Uterus (tissue), 4 donors: ENCODE results near the gene CYP2B6. TPM values are rescaled to one million over a fixed set of nuclear protein-coding genes. Genes with fewer than 3 reads are reported as not detected.
"Not testable (repeated sequence)": the region's sequence is repeated elsewhere in the genome, so short reads cannot be mapped to it uniquely, and the experiment has no call there.

Experiments used
- DNase-seq, 2 donors: peaks; one replicate each; pipeline ENCODE4 v3.0.0-alpha.2; 2019 to 2020
- H3K27ac ChIP-seq, 2 donors: fragments of 200-600 bp; sonication (generic); 1 replicate in 1 of 2; 2 replicates in 1 of 2; pipeline ENCODE4 v1.5.1; 2016 to 2018
- H3K27me3 ChIP-seq, 2 donors: fragments of 200-600 bp; sonication (generic); one replicate each; pipeline ENCODE4 v1.5.1; 2018 to 2019; ENCODE audit warnings: control low read depth in 1 of 2
- H3K36me3 ChIP-seq, 2 donors: fragments of 200-600 bp; sonication (generic); one replicate each; pipeline ENCODE4 v1.5.1; 2019; ENCODE audit warnings: control low read depth in 1 of 2
- H3K4me1 ChIP-seq, 2 donors: fragments of 200-600 bp; sonication (generic); one replicate each; pipeline ENCODE4 v1.5.1; 2018 to 2019; ENCODE audit warnings: control low read depth in 1 of 2
- H3K4me3 ChIP-seq, 2 donors: fragments of 200-600 bp; sonication (generic); 1 replicate in 1 of 2; 2 replicates in 1 of 2; pipeline ENCODE4 v1.5.1; 2018 to 2019; ENCODE audit warnings: mild to moderate bottlenecking in 1 of 2
- H3K9me3 ChIP-seq, 2 donors: fragments of 200-600 bp; sonication (generic); one replicate each; pipeline ENCODE4 v1.5.1; 2019; ENCODE audit warnings: control low read depth in 1 of 2
- POLR2A ChIP-seq, 2 donors: fragments of 450-650 bp; IDR thresholded peaks; one replicate each; pipeline ENCODE4 v1.6.1; 2016; ENCODE audit warnings: antibody characterized with exemption in 2 of 2, mild to moderate bottlenecking in 1 of 2, moderate library complexity in 1 of 2
- intact Hi-C: fragments of 100-400 bp; cut with DNase I; formaldehyde crosslinking; loops from one replicate; pipeline ENCODE4 v1.15.1; 2023; ENCODE audit warnings: low total_unique reads
- total RNA-seq, 4 donors: library from RNA; depleted of rRNA in 3 of 4; stranded (reverse); fragments of >200 nt in 3 of 4; gene quantifications; one replicate each; pipeline versions ENCODE4 v1.1.0 to v1.2.4, GENCODE V29; 2014 to 2023
- TF ChIP-seq, protein P1 (sequence below), 4 experiments: fragments of 200-600 bp in 2 of 4; fragments of 450-650 bp in 2 of 4; sonication (generic) in 2 of 4; IDR thresholded peaks; one replicate each; pipeline ENCODE4 v1.5.1; 2016 to 2019; ENCODE audit warnings: antibody characterized with exemption in 4 of 4, mild to moderate bottlenecking in 2 of 4, moderate library complexity in 1 of 4
- donor health status: DM: yes; HTN: yes; CAD: no.

CYP2B6 gene
- total RNA-seq, 4 donors from 2014 or later: not detected

DNA sequence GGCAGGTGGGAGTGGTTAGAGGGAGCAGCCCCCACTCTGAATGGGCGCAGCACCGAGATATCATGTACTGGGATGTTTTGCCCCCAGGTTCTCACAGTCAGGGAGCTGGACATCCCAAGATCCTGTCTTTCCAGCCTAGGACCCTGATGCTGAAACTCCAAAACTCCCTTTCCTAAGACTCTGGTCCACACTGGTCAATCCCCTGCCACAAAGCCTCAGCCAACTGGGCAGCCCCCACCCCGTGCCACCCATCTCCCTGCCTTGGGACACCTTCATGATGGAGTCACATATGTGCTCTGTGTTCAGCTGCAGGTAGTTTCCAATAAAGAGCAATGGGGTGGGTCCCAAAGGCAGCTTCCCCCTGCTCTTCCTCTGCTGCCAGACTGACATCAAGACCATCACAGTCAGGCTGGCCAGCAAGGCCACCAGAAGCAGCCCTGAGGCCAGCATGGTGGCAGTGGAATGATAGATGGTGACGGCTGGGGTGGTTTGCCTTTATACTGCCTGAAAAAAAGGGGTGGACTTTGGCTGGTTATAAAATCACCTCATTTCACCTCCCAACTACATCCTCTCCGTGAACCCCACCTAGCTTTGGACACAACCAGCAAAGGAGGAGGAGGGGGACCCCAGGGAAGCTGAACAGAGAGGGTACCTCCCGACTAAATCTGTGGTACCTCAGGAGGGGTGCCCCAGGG lies 36.3 kb downstream of the CYP2B6 start:
- no peaks in the 10 kb centered on the region for H3K36me3 ChIP-seq
- DNase-seq: no peak
- no peaks in the 10 kb centered on the region for H3K9me3 ChIP-seq
- H3K4me1 ChIP-seq: no peaks in the 10 kb centered on the region
- H3K27me3 ChIP-seq: no peaks in the 10 kb centered on the region
- no peak overlapping the region for H3K27ac ChIP-seq
- H3K4me3 ChIP-seq: no peak overlapping the region
- no peak for TF ChIP-seq POLR2A (IDR thresholded peaks at IDR 0.05)
- TF ChIP-seq, protein P1, sequence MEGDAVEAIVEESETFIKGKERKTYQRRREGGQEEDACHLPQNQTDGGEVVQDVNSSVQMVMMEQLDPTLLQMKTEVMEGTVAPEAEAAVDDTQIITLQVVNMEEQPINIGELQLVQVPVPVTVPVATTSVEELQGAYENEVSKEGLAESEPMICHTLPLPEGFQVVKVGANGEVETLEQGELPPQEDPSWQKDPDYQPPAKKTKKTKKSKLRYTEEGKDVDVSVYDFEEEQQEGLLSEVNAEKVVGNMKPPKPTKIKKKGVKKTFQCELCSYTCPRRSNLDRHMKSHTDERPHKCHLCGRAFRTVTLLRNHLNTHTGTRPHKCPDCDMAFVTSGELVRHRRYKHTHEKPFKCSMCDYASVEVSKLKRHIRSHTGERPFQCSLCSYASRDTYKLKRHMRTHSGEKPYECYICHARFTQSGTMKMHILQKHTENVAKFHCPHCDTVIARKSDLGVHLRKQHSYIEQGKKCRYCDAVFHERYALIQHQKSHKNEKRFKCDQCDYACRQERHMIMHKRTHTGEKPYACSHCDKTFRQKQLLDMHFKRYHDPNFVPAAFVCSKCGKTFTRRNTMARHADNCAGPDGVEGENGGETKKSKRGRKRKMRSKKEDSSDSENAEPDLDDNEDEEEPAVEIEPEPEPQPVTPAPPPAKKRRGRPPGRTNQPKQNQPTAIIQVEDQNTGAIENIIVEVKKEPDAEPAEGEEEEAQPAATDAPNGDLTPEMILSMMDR (IDR thresholded peaks at IDR 0.05): no peak
- intact Hi-C loops: no loop called here

DNA sequence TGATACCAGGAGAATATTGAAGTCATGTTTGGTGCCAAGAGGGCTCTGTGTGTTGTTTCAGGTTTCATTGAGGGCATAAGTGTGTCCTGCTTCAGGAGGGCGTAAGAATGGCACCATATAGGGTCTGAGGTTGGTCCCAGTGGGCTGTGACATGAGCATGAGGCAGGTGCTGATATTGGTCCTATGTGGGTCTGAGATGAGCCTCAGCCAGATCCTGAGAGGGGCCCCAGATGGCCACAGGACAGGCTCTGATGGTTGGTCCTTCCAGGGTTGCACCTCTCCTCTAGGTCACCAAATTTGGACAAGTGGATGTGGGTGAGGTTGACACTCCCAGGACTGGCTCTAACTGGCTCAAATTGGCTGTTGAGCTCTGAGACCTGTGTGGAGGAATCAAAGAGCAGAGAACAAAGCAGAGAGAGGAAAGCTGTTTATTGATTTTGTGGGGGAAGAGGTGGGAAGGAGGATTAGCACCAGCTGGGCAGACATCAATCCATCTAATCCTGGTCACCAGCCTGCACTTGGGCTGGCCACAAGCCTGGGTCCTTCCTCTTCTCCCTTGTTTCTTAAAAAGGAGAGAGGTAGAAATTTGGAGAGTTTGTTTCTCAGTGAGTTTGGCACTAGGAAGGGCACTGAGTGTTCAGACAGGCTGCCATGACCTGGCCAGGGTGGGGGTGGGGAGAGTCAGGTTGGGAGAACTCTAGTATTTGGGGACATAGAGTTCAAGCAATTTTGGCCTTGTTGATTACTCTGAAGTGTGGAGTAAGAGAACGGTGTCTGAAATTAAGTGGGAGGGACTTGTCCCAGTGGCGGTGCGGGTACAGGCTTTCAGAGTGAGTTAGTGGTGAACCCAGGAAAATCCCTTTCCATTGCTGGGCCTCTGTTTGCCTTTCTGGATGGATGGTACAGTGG lies 38.7 kb downstream of the CYP2B6 start:
- Histone ChIP-seq H3K4me1 (no peaks in the 10 kb centered on the region), H3K4me3 (no peak overlapping the region), H3K36me3 (no peaks in the 10 kb centered on the region), H3K27me3 (no peaks in the 10 kb centered on the region), H3K27ac (no peak overlapping the region), H3K9me3 (no peaks in the 10 kb centered on the region)
- DNase-seq: no peak
- intact Hi-C loops: no loop called here
- TF ChIP-seq POLR2A (IDR thresholded peaks at IDR 0.05): no peak
- TF ChIP-seq, protein P1 (IDR thresholded peaks at IDR 0.05): no peak

DNA sequence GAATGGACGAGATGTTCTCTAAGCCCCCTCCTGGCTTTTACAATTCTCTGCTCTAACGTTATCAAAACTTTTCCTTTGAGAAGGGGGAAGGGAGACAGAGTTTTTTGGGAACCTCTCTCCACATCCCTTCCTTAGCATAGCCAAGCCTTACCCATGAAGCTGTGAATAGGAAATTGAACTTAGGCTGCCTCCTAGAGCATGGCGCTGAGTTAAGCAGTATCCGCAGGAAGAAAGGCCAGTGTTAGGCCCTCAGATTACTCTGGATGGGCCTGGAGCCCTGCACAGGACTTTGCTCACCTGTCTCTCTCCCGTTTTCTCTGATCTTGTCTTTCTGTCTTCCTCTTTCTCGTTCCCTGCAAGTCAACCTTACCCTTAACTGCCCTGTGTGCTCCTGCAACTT lies 39.6 kb downstream of the CYP2B6 start:
- TF ChIP-seq, protein P1 (IDR thresholded peaks at IDR 0.05): no peak
- no peak for TF ChIP-seq POLR2A (IDR thresholded peaks at IDR 0.05)

DNA sequence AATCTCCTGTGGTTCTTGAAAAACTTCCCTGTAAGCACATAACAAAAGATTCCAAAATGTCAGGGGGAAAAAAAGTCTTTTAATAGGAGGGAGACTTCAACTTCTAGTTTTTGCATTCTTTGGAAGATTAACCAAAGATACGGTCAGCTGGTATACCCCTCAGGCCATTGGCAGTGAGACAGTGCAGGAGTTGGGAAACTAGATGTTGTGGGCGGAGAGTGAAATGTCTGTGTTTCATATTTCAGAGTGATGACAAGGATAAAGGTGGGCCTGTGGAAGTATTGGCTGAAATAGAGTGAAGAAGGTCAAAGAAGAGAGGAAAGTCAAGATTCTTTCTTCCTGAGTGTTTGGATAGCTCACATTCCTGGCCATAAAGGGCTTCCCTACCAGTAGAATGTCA lies 40.8 kb downstream of the CYP2B6 start:
- DNase-seq: no peak
- intact Hi-C loops: no loop called here
- H3K4me3 ChIP-seq: no peak overlapping the region
- TF ChIP-seq POLR2A (IDR thresholded peaks at IDR 0.05): no peak
- TF ChIP-seq, protein P1 (IDR thresholded peaks at IDR 0.05): no peak
- no peaks in the 10 kb centered on the region for H3K9me3 ChIP-seq
- H3K36me3 ChIP-seq: no peaks in the 10 kb centered on the region
- H3K27me3 ChIP-seq: no peaks in the 10 kb centered on the region
- H3K4me1 ChIP-seq: no peaks in the 10 kb centered on the region
- no peak overlapping the region for H3K27ac ChIP-seq

More for the DNA sequence above, 39.6 kb downstream of the CYP2B6 start:
- H3K27me3 ChIP-seq: no peaks in the 10 kb centered on the region
- no peaks in the 10 kb centered on the region for H3K9me3 ChIP-seq
- DNase-seq: no peak
- no peak overlapping the region for H3K27ac ChIP-seq
- intact Hi-C loops: no loop called here
- H3K4me1 ChIP-seq: no peaks in the 10 kb centered on the region
- no peak overlapping the region for H3K4me3 ChIP-seq
- H3K36me3 ChIP-seq: no peaks in the 10 kb centered on the region

DNA sequence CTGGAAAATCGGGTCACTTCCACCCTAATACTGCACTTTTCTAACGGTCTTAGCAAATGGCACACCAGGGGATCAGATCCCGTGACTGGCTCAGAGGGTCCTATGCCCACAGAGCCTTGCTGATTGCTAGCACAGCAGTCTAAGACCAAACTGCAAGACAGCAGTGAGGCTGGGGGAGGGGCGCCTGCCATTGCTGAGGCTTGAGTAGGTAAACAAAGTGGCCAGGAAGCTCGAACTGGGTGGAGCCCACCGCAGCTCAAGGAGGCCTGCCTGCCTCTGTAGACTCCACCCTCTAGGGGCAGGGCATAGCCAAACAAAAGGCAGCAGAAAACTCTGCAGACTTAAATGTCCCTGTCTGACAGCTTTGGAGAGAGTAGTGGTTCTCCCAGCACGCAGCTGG lies 42.2 kb downstream of the CYP2B6 start:
- intact Hi-C loops, H3K27ac ChIP-seq, H3K4me3 ChIP-seq, DNase-seq, H3K27me3 ChIP-seq, H3K36me3 ChIP-seq, H3K4me1 ChIP-seq, H3K9me3 ChIP-seq: not testable (repeated sequence)
